Measurements from ENCODE around the gene TCP11. TPM values are rescaled to one million over a fixed set of nuclear protein-coding genes. Genes with fewer than 3 reads are reported as not detected.
A peak's percentile ranks its signal among the peaks of the same experiment; 100 is the strongest.

The TCP11 gene
- total RNA-seq, 1 experiment from 2014 or later, result not detected

DNA sequence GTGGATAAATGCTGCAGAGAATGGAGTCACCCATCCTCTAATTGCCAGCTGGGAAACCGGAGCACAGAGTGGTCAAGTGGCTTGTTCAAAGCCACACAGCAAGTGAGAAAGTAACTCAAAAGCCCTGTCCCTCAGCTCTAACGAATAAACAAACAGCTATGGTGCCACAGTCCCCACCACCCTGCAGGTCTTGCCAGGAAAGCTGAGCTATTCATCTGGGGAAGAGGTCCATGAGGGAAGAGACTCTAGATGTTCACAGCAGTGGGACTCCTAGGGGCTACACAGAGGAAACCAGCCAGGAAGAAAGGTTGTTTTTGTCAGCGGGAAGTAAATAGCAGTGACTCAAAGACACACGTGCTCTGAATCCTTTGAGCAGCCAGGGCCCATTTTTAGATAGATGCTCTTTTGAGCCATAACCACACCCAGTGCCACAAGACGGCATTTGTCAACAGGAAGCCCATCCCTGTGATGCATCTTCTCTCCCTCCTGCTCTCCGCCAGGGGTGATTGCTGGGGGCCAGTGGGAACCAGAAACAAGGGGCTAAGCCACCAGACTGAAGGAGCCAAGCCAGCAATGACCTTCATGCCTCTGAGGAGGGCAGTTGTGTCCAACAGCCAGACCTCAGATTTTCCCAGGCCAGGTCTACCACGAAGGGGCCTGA lies 32.4 kb upstream of the TCP11 start:
- Histone ChIP-seq H3K9me3 (ENCODE audit: control insufficient read depth, low read depth, low read length) (no peaks in the 10 kb centered on the region), H3K9ac (ENCODE audit: extremely low read depth, insufficient read length, low read length) (no peak overlapping the region), H4K20me1 (ENCODE audit: control insufficient read depth, insufficient read depth, insufficient read length) (no peaks in the 10 kb centered on the region), H2AFZ (ENCODE audit: low read length) (no peak overlapping the region), H4K91ac (ENCODE audit: insufficient read length, low read depth, low read length) (no peak overlapping the region), H3T11ph (ENCODE audit: low read length) (no peak overlapping the region), H4K8ac (replicated peaks; ENCODE audit: insufficient read length, low read depth, low read length) (no peak overlapping the region), H2BK5ac (ENCODE audit: insufficient read length, low read length) (no peak overlapping the region), H2BK12ac (ENCODE audit: insufficient read length, low read depth, low read length) (no peak overlapping the region), H3K4me2 (ENCODE audit: insufficient read depth, insufficient read length, low read length) (no peak overlapping the region), H2BK120ac (ENCODE audit: low read depth, low read length, poor library complexity, severe bottlenecking) (no peak overlapping the region), H3K23me2 (ENCODE audit: insufficient read length, low read depth, low read length, poor library complexity, severe bottlenecking) (no peaks in the 10 kb centered on the region), H3K79me1 (ENCODE audit: insufficient read depth, low read depth, low read length, poor library complexity, severe bottlenecking) (no peaks in the 10 kb centered on the region), H3K14ac (ENCODE audit: insufficient read depth, low read length) (no peak overlapping the region), H3K18ac (ENCODE audit: insufficient read length, low read depth, low read length) (no peak overlapping the region), H3K23ac (ENCODE audit: insufficient read length, low read depth, low read length) (no peak overlapping the region), H2BK15ac (ENCODE audit: low read depth, low read length) (no peak overlapping the region), H3K4ac (ENCODE audit: low read depth, low read length) (no peak overlapping the region), H3K79me2 (ENCODE audit: insufficient read depth, low read length) (no peaks in the 10 kb centered on the region), H3K27ac (ENCODE audit: insufficient read length, low read depth, low read length) (no peak overlapping the region), H3K27me3 (ENCODE audit: insufficient read depth, low read length) (no peaks in the 10 kb centered on the region), H3K4me1 (ENCODE audit: insufficient read depth, low read length) (no peaks in the 10 kb centered on the region; the same call in 1 of the 2 replicates), H4K5ac (ENCODE audit: insufficient read length, low read depth, low read length) (no peak overlapping the region), H3K56ac (ENCODE audit: insufficient read length, low read depth, low read length) (no peak overlapping the region), H2BK20ac (ENCODE audit: low read depth, low read length, poor library complexity, severe bottlenecking) (no peak overlapping the region), H2AK5ac (ENCODE audit: insufficient read length, low read length) (no peak overlapping the region)
- peak; percentile 22 for DNase-seq
- WGBS (ENCODE audit: extremely low coverage, insufficient read length, low lambda C conversion rate), result no CpG with 5 or more reads among the region's 7 CpGs
- Mint-ChIP-seq H3K4me1 (peaks cover 11 to 12% of the 10 kb centered on the region in 2 experiments), H3K27ac (no peak overlapping the region), H3K4me3 (no peak overlapping the region), H3K9me3 (peaks cover 5% of the 10 kb centered on the region in 2 experiments; a peak in 4 of 5 replicates), H3K36me3 (ENCODE audit: insufficient read depth in 1 of 3, low read depth in 3 of 3) (peaks cover 0 to 6% (median 5%) of the 10 kb centered on the region in 3 experiments; a peak in 3 of 7 replicates), H3K27me3 (ENCODE audit: low read depth) (peaks cover 20% of the 10 kb centered on the region)
- TF ChIP-seq, protein P1, sequence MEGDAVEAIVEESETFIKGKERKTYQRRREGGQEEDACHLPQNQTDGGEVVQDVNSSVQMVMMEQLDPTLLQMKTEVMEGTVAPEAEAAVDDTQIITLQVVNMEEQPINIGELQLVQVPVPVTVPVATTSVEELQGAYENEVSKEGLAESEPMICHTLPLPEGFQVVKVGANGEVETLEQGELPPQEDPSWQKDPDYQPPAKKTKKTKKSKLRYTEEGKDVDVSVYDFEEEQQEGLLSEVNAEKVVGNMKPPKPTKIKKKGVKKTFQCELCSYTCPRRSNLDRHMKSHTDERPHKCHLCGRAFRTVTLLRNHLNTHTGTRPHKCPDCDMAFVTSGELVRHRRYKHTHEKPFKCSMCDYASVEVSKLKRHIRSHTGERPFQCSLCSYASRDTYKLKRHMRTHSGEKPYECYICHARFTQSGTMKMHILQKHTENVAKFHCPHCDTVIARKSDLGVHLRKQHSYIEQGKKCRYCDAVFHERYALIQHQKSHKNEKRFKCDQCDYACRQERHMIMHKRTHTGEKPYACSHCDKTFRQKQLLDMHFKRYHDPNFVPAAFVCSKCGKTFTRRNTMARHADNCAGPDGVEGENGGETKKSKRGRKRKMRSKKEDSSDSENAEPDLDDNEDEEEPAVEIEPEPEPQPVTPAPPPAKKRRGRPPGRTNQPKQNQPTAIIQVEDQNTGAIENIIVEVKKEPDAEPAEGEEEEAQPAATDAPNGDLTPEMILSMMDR (conservative IDR thresholded peaks at IDR 0.05), result no peak
